NCI-H1436 (cell line): ENCODE data around the gene TRAF3.
"Not testable (repeated sequence)": the region's sequence is repeated elsewhere in the genome, so short reads cannot be mapped to it uniquely, and the experiment has no call there.

Experiments used
- DNase-seq: peaks from one replicate; lab custom pipeline; 2025; lab: John Stamatoyannopoulos, UW

The TRAF3 gene

GRCh38 chr14:102892651-102893050, 115.4 kb downstream of the TRAF3 start:
- DNase-seq = no peak

GRCh38 chr14:102893452-102893851, 116.2 kb downstream of the TRAF3 start:
- no peak for DNase-seq

- DNase-seq = not testable (repeated sequence)
Observed at GRCh38 chr14:102896735-102897134, 119.5 kb downstream of the TRAF3 start.

GRCh38 chr14:102897299-102898027, 120.2 kb downstream of the TRAF3 start:
- DNase-seq = no peak

- no peak for DNase-seq
Observed at GRCh38 chr14:102898298-102898697, 121.0 kb downstream of the TRAF3 start.

GRCh38 chr14:102898776-102899515, 121.7 kb downstream of the TRAF3 start:
- no peak for DNase-seq

GRCh38 chr14:102899516-102899900, 122.3 kb downstream of the TRAF3 start:
- DNase-seq = no peak

GRCh38 chr14:102900631-102901571, 123.7 kb downstream of the TRAF3 start:
- DNase-seq = no peak

- no peak for DNase-seq
Observed at GRCh38 chr14:102901633-102902032, 124.4 kb downstream of the TRAF3 start.

- DNase-seq = no peak
Observed at GRCh38 chr14:102902086-102902485, 124.8 kb downstream of the TRAF3 start.

- no peak for DNase-seq
Observed at GRCh38 chr14:102902523-102903247, 125.4 kb downstream of the TRAF3 start.

GRCh38 chr14:102903248-102903888, 126.1 kb downstream of the TRAF3 start:
- no peak for DNase-seq

- no peak for DNase-seq
Observed at GRCh38 chr14:102903889-102904512, 126.8 kb downstream of the TRAF3 start.

- no peak for DNase-seq
Observed at GRCh38 chr14:102905116-102906108, 128.2 kb downstream of the TRAF3 start.

GRCh38 chr14:102906616-102907302, 129.5 kb downstream of the TRAF3 start:
- DNase-seq = no peak

- DNase-seq = no peak
Observed at GRCh38 chr14:102907303-102907844, 130.1 kb downstream of the TRAF3 start.

- no peak for DNase-seq
Observed at GRCh38 chr14:102907980-102908730, 130.9 kb downstream of the TRAF3 start.
